Stimulated activated CD8-positive, alpha-beta memory T cell treated with anti-CD3 and anti-CD28 coated beads, Interleukin-4, amount 100 ng/mL, for 1 hour (primary cell): ENCODE measurements around the gene TRAM2.

Source experiments
- DNase-seq, 2 donors: peaks; one replicate each; pipeline ENCODE4 v3.0.0-alpha.2; 2020; ENCODE audit warnings: low read depth in 2 of 2, low spot score in 1 of 2

TRAM2 gene

GRCh38 chr6:52571099-52571755 lies 5.6 kb downstream of the TRAM2 start:
- no peak for DNase-seq

- DNase-seq = no peak
Measured at GRCh38 chr6:52570291-52570700, 6.6 kb downstream of the TRAM2 start.

GRCh38 chr6:52568320-52568719 lies 8.5 kb downstream of the TRAM2 start:
- DNase-seq = no peak

DNA sequence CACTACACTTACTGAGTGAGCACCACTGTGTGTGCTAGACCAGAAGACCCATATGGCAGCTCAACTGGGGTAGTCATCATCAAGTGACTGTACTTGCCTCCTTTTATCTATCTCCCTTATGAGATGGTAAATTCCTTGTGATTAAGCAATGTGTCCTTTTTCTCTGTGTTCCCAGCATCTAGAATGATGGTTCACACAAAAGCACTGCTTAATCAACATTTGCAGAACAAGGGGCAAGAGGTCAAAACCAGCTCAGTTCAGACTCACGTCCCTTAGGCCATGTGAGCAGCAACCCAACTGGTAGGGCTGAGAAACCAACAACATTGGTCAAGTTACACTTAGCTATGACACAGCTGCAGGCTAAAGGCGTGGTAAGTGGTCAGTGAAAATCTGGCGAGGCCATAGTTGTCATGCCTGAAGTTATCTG lies 10.0 kb downstream of the TRAM2 start:
- no peak for DNase-seq

- no peak for DNase-seq
Measured at GRCh38 chr6:52566201-52566600, 10.7 kb downstream of the TRAM2 start.

GRCh38 chr6:52564856-52565255 lies 12.0 kb downstream of the TRAM2 start:
- no peak for DNase-seq

- no peak for DNase-seq
Measured at GRCh38 chr6:52562911-52563310, 13.9 kb downstream of the TRAM2 start.

DNA sequence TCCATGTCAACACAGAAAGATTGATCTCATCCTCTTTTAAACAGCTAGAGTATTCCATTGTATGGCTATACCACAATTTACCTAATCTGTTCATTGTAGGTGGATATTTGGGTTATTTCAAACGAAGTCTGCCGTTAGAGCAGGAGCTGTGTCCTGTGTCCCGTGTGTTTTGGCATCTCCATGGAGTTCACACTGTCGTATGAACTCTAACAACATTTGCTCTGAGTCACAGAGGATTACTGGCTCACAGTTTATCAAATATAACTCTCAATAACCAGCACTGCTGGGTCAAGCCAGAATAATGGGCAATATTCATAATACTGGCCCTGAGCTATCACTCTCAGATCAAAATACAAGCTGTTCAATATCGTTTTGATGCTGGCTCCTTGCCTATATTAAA lies 16.4 kb downstream of the TRAM2 start:
- DNase-seq = no peak

GRCh38 chr6:52558266-52559000 lies 18.4 kb downstream of the TRAM2 start:
- DNase-seq = no peak

DNA sequence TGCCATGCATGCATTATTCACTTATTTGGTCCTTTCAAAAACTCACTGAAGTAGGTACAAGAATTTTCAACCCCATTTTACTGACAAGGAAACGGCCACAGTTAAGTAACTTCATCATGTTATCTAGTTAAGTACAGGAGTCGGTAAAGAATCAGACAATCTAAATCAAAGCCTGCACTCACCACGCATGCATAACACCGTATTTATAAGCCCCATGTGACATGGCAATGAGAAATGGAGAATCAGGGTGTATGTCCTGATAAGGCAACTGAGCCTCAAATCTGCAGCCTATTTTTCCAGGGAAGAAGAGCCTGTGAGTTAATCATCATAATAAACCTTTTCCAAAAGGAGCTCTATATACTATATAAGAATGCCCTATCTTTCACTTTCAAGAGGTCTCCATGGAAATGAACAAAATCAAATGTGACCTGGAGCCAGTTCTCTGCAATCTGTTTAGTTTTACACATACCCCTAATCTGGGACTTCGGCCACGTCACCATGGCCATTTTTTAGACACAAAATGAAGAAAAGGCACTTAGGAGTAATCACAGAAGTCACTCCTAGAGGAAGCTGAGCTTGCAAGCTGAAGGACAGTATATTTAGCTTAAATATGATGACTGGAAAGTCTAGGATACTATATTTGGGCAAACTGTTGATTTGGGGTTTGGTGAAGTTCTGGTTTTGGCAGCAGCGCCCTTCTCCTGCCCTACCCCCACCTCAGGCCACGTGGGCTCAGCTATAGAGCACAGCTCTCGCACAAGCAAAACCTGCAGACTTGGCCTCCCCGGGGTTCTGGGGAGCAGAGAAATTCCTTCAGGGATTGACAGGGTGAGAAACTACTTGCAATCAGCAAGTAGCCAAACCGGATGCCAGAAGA lies 19.2 kb downstream of the TRAM2 start:
- no peak for DNase-seq

- no peak for DNase-seq
Measured at GRCh38 chr6:52555518-52556233, 21.2 kb downstream of the TRAM2 start.

GRCh38 chr6:52554684-52555280 lies 22.1 kb downstream of the TRAM2 start:
- no peak for DNase-seq

DNA sequence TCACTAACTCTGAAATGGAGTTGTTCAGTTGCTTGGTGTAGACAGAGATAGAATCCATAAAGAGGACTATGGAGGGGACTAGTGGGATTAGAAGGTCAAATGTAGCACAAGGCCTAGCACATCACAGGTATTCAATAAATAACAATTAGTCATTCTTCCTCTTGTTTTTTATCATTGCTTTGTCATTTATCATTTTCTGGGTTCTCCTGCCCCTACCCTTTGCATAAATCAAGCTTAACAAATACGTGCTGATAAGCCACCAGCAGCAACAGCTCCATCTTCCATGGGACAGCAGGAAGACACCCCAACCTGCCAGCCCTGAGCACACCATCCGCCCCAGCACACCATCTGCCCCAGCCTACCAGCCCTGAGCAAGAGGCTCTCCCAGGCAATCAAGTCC lies 23.1 kb downstream of the TRAM2 start:
- DNase-seq = no peak

- DNase-seq = no peak
Measured at GRCh38 chr6:52553158-52553557, 23.7 kb downstream of the TRAM2 start.

DNA sequence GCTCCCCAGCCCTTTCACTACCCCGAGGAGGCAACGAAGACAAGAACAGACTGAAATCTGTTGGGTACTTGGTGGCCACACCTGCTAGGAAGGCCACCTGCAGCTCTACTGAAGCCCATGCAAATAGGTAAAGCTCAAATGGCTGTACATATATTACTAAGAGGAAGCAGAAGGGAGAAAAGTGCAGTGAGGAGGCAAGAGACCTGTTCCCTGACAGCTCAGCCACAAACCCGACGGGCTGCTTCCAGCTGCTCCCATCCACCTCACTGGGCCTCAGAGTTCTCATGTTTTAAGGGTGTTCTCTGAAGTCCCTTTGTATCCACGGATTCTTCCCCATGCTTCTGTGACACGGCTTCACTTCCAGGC lies 24.6 kb downstream of the TRAM2 start:
- no peak for DNase-seq

- DNase-seq = no peak
Measured at GRCh38 chr6:52551483-52552277, 25.2 kb downstream of the TRAM2 start.

- DNase-seq = no peak
Measured at GRCh38 chr6:52550870-52551269, 26.0 kb downstream of the TRAM2 start.

DNA sequence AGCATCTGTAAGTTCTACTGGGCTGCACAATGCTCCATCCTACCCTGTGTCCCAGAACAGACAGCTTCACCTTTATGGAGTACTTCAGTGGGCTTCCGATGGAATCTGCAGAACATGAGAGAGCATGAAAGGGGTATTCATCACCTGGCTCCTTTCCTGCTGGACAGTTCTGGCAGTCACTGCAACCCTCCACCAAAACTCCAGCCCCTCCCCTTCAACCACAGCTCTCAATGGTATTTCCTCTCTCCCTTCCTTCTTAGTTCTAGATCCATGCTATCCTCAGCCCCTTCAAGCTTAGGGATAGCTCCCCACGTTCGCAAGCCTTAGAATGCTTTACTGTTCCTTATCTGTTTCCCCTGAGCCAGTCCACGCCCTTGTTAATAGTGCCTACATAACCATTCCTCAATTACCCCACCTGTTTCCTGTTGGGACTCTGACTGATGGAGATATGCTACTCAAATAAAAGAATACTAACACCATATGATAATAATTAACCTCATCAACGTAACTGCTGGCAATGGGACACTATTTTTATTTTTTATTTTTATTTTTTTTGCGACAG lies 26.8 kb downstream of the TRAM2 start:
- no peak for DNase-seq

GRCh38 chr6:52549428-52549827 lies 27.4 kb downstream of the TRAM2 start:
- DNase-seq = no peak

GRCh38 chr6:52548999-52549398 lies 27.9 kb downstream of the TRAM2 start:
- DNase-seq = no peak
